Renal cortical epithelial cell (primary cell): ENCODE measurements around the gene KISS1. TPM values are rescaled to one million over a fixed set of nuclear protein-coding genes. Genes with fewer than 3 reads are reported as not detected.

Experiments
- DNase-seq: peaks from one replicate; pipeline ENCODE4 v3.0.0-alpha.2; 2011; ENCODE audit warnings: low read depth
- total RNA-seq: library from RNA; depleted of rRNA; stranded (reverse); fragments of >200 nt; gene quantifications from 2 replicates; pipeline ENCODE4 v1.2.3, GENCODE V29; 2014

KISS1 gene
- total RNA-seq, 1 donor from 2014 or later, result not detected

- no peak for DNase-seq
Measured at GRCh38 chr1:204218552-204218951, 22.3 kb upstream of the KISS1 start.

- DNase-seq, result no peak
Measured at GRCh38 chr1:204217648-204218000, 21.3 kb upstream of the KISS1 start.

GRCh38 chr1:204216880-204217647, 20.8 kb upstream of the KISS1 start:
- DNase-seq, result no peak

- no peak for DNase-seq
Measured at GRCh38 chr1:204216236-204216635, 19.9 kb upstream of the KISS1 start.

GRCh38 chr1:204213668-204214662, 17.7 kb upstream of the KISS1 start, which contains the start of gene GOLT1A:
Gene GOLT1A, minus strand, starts transcription at chr1:204213988. Its CDS starts 82 bp downstream, at chr1:204213906.
- peak; percentile 93 for DNase-seq

- DNase-seq, result no peak
Measured at GRCh38 chr1:204212715-204213114, 16.4 kb upstream of the KISS1 start.

- no peak for DNase-seq
Measured at GRCh38 chr1:204211046-204211445, 14.8 kb upstream of the KISS1 start.

- no peak for DNase-seq
Measured at GRCh38 chr1:204207136-204207616, 10.9 kb upstream of the KISS1 start.

GRCh38 chr1:204206121-204206520, 9.8 kb upstream of the KISS1 start:
- no peak for DNase-seq

GRCh38 chr1:204205486-204205885, 9.2 kb upstream of the KISS1 start:
- DNase-seq, result no peak

- no peak for DNase-seq
Measured at GRCh38 chr1:204204944-204205343, 8.7 kb upstream of the KISS1 start.

GRCh38 chr1:204203206-204203767, 7.0 kb upstream of the KISS1 start:
- DNase-seq, result peak; percentile 28

- DNase-seq, result no peak
Measured at GRCh38 chr1:204202481-204202880, 6.2 kb upstream of the KISS1 start.

GRCh38 chr1:204201348-204202040, 5.2 kb upstream of the KISS1 start:
- DNase-seq, result no peak

GRCh38 chr1:204199579-204199978, 3.3 kb upstream of the KISS1 start:
- no peak for DNase-seq

GRCh38 chr1:204198348-204199340, 2.4 kb upstream of the KISS1 start:
- peak; percentile 88 for DNase-seq

GRCh38 chr1:204197068-204197467, 777 bp upstream of the KISS1 start:
- DNase-seq, result no peak

- no peak for DNase-seq
Measured at GRCh38 chr1:204194771-204195170, 1.5 kb downstream of the KISS1 start.

GRCh38 chr1:204194080-204194479, 2.2 kb downstream of the KISS1 start:
- no peak for DNase-seq
